GM23338 (cell line): ENCODE measurements around the gene STAT6.

Experiments used
- CREB1 ChIP-seq: fragments of 250-450 bp; sonication (Bioruptor Pico); IDR thresholded peaks from 2 replicates; pipeline ENCODE4 v1.5.0; 2020; ENCODE audit warnings: low read depth, mild to moderate bottlenecking, moderate library complexity
- EZH2 ChIP-seq: fragments of 200-600 bp; sonication (generic); IDR thresholded peaks from one replicate; pipeline ENCODE4 v1.8.0; 2017; ENCODE audit warnings: antibody characterized with exemption, mild to moderate bottlenecking, low read depth; ENCODE audit not compliant: unreplicated experiment
- JUNB ChIP-seq: IDR thresholded peaks from one replicate; pipeline ENCODE4 v1.6.1; 2016; ENCODE audit warnings: antibody characterized with exemption; ENCODE audit not compliant: unreplicated experiment
- POLR2AphosphoS5 ChIP-seq: IDR thresholded peaks from 2 replicates; pipeline ENCODE4 v1.6.1; 2016; ENCODE audit warnings: antibody characterized with exemption, low read depth
- TF ChIP-seq, protein P1 (sequence below), 2 experiments: fragments of 200-600 bp in 1 of 2; sonication (generic) in 1 of 2; conservative IDR thresholded peaks; 2 replicates each; pipeline versions ENCODE4 v1.5.1 to v1.6.1; 2016 to 2017; ENCODE audit warnings: antibody characterized with exemption in 2 of 2, low read depth in 2 of 2, mild to moderate bottlenecking in 2 of 2, moderate library complexity in 1 of 2
- TF ChIP-seq, protein P2 (sequence below): IDR thresholded peaks from 2 replicates; pipeline ENCODE4 v1.6.1; 2016; ENCODE audit warnings: antibody characterized with exemption
- TF ChIP-seq, protein P3 (sequence below): IDR thresholded peaks from one replicate; pipeline ENCODE4 v1.6.1; 2018; ENCODE audit warnings: antibody characterized with exemption; ENCODE audit not compliant: unreplicated experiment

DNA sequence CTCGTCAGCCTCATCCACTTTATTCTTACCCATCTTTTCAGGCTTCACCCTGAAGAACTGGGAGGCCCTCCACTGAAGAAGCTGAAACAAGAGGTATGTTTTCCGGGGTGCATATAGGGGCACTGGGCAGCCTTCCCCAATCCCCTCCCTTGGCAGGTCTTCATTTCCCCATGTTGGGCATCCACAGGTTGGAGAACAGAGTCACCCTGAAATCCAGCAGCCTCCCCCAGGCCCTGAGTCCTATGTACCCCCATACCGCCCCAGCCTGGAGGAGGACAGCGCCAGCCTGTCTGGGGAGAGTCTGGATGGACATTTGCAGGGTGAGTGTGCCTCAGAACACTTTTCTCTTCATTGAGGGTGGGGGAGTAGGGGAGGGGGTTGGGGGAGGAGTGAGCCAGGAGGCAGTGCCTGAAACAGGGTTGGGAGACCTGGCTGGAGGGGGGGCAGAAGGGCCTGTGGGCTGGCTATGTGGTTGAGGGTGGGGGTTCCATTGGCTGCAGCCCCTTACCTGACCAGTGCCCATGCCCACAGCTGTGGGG, 18.2 kb downstream of the STAT6 start:
- TF ChIP-seq, protein P1, sequence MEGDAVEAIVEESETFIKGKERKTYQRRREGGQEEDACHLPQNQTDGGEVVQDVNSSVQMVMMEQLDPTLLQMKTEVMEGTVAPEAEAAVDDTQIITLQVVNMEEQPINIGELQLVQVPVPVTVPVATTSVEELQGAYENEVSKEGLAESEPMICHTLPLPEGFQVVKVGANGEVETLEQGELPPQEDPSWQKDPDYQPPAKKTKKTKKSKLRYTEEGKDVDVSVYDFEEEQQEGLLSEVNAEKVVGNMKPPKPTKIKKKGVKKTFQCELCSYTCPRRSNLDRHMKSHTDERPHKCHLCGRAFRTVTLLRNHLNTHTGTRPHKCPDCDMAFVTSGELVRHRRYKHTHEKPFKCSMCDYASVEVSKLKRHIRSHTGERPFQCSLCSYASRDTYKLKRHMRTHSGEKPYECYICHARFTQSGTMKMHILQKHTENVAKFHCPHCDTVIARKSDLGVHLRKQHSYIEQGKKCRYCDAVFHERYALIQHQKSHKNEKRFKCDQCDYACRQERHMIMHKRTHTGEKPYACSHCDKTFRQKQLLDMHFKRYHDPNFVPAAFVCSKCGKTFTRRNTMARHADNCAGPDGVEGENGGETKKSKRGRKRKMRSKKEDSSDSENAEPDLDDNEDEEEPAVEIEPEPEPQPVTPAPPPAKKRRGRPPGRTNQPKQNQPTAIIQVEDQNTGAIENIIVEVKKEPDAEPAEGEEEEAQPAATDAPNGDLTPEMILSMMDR (conservative IDR thresholded peaks at IDR 0.05; ENCODE audit: low read depth in 2 of 2): no peak
- no peak for TF ChIP-seq EZH2
- TF ChIP-seq POLR2AphosphoS5: no peak
- no peak for TF ChIP-seq CREB1 (CRISPR knock-in tag)
- TF ChIP-seq, protein P2, sequence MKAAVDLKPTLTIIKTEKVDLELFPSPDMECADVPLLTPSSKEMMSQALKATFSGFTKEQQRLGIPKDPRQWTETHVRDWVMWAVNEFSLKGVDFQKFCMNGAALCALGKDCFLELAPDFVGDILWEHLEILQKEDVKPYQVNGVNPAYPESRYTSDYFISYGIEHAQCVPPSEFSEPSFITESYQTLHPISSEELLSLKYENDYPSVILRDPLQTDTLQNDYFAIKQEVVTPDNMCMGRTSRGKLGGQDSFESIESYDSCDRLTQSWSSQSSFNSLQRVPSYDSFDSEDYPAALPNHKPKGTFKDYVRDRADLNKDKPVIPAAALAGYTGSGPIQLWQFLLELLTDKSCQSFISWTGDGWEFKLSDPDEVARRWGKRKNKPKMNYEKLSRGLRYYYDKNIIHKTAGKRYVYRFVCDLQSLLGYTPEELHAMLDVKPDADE: no peak
- no peak for TF ChIP-seq JUNB
- TF ChIP-seq, protein P3, sequence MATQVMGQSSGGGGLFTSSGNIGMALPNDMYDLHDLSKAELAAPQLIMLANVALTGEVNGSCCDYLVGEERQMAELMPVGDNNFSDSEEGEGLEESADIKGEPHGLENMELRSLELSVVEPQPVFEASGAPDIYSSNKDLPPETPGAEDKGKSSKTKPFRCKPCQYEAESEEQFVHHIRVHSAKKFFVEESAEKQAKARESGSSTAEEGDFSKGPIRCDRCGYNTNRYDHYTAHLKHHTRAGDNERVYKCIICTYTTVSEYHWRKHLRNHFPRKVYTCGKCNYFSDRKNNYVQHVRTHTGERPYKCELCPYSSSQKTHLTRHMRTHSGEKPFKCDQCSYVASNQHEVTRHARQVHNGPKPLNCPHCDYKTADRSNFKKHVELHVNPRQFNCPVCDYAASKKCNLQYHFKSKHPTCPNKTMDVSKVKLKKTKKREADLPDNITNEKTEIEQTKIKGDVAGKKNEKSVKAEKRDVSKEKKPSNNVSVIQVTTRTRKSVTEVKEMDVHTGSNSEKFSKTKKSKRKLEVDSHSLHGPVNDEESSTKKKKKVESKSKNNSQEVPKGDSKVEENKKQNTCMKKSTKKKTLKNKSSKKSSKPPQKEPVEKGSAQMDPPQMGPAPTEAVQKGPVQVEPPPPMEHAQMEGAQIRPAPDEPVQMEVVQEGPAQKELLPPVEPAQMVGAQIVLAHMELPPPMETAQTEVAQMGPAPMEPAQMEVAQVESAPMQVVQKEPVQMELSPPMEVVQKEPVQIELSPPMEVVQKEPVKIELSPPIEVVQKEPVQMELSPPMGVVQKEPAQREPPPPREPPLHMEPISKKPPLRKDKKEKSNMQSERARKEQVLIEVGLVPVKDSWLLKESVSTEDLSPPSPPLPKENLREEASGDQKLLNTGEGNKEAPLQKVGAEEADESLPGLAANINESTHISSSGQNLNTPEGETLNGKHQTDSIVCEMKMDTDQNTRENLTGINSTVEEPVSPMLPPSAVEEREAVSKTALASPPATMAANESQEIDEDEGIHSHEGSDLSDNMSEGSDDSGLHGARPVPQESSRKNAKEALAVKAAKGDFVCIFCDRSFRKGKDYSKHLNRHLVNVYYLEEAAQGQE: no peak
